Measurements from ENCODE around the gene TMEM47.

DNA sequence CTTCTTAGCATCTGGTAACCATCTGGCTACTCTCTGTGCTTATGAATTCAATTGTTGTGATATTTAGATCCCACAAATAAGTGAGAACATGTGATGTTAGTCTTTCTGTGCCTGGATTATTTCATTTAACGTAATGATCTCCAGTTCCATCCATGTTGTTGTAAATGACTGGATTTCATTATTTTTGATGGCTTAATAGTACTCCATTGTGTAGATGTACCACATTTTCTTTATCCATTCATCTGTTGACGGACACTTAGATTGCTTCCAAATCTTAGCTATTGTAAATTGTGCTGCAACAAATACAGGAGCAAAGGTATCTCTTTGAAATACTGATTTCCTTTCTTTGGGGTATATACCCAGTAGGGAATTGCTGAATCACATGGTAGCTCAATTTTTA is 30.0 kb upstream of the TMEM47 start:
- no peak for TF ChIP-seq POLR2A (IDR thresholded peaks at IDR 0.05; ENCODE audit: control extremely low read depth in 1 of 2, low read depth in 2 of 2, low read length in 2 of 2)
- TF ChIP-seq GTF2F1 (IDR thresholded peaks at IDR 0.05; ENCODE audit: borderline replicate concordance, low read depth, low read length): no peak
- TF ChIP-seq, protein P1, sequence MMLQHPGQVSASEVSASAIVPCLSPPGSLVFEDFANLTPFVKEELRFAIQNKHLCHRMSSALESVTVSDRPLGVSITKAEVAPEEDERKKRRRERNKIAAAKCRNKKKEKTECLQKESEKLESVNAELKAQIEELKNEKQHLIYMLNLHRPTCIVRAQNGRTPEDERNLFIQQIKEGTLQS (IDR thresholded peaks at IDR 0.05; ENCODE audit: insufficient read depth, low read depth, low read length): no peak
- TF ChIP-seq, protein P2, sequence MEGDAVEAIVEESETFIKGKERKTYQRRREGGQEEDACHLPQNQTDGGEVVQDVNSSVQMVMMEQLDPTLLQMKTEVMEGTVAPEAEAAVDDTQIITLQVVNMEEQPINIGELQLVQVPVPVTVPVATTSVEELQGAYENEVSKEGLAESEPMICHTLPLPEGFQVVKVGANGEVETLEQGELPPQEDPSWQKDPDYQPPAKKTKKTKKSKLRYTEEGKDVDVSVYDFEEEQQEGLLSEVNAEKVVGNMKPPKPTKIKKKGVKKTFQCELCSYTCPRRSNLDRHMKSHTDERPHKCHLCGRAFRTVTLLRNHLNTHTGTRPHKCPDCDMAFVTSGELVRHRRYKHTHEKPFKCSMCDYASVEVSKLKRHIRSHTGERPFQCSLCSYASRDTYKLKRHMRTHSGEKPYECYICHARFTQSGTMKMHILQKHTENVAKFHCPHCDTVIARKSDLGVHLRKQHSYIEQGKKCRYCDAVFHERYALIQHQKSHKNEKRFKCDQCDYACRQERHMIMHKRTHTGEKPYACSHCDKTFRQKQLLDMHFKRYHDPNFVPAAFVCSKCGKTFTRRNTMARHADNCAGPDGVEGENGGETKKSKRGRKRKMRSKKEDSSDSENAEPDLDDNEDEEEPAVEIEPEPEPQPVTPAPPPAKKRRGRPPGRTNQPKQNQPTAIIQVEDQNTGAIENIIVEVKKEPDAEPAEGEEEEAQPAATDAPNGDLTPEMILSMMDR (IDR thresholded peaks at IDR 0.05; ENCODE audit: control extremely low read depth in 1 of 3, insufficient read depth in 1 of 3, low read depth in 1 of 3, low read length in 3 of 3): no peak
- no peak for TF ChIP-seq YY1 (IDR thresholded peaks at IDR 0.05; ENCODE audit: low read depth, low read length)
- TF ChIP-seq, protein P3, sequence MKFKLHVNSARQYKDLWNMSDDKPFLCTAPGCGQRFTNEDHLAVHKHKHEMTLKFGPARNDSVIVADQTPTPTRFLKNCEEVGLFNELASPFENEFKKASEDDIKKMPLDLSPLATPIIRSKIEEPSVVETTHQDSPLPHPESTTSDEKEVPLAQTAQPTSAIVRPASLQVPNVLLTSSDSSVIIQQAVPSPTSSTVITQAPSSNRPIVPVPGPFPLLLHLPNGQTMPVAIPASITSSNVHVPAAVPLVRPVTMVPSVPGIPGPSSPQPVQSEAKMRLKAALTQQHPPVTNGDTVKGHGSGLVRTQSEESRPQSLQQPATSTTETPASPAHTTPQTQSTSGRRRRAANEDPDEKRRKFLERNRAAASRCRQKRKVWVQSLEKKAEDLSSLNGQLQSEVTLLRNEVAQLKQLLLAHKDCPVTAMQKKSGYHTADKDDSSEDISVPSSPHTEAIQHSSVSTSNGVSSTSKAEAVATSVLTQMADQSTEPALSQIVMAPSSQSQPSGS (IDR thresholded peaks at IDR 0.05; ENCODE audit: low read length): no peak
- TF ChIP-seq NANOG (IDR thresholded peaks at IDR 0.05; ENCODE audit: insufficient read depth, low read depth, low read length, poor library complexity, severe bottlenecking): no peak
- no peak for TF ChIP-seq CHD1 (IDR thresholded peaks at IDR 0.05; ENCODE audit: low read depth, low read length)
- no peak for TF ChIP-seq MAFK (IDR thresholded peaks at IDR 0.05; ENCODE audit: low read depth, low read length)
- TF ChIP-seq POLR2AphosphoS5 (IDR thresholded peaks at IDR 0.05; ENCODE audit: low read depth, low read length): no peak
- TF ChIP-seq EP300 (IDR thresholded peaks at IDR 0.05; ENCODE audit: borderline replicate concordance in 1 of 2, low read depth in 2 of 2, low read length in 2 of 2): no peak
- TF ChIP-seq SIRT6 (IDR thresholded peaks at IDR 0.05; ENCODE audit: low read length): no peak
- TF ChIP-seq RAD21 (IDR thresholded peaks at IDR 0.05 in 1 of 2, conservative IDR thresholded peaks at IDR 0.05 in 1 of 2; ENCODE audit: low read depth in 2 of 2, low read length in 2 of 2): no peak
- TF ChIP-seq TAF1 (IDR thresholded peaks at IDR 0.05; ENCODE audit: low read depth, low read length): no peak

Data from H1 (cell line).